22Rv1 (cell line): ENCODE data around the gene AGAP1.

ENCODE experiments used
- H3K27ac ChIP-seq: fragments of 450-650 bp; 2 replicates; pipeline ENCODE4 v1.5.1; 2017
- ZFX ChIP-seq: fragments of 450-650 bp; IDR thresholded peaks from 2 replicates; pipeline ENCODE4 v1.6.1; 2017; ENCODE audit warnings: antibody characterized with exemption, borderline replicate concordance
- TF ChIP-seq, protein P1 (sequence below): fragments of 450-650 bp; IDR thresholded peaks from 2 replicates; pipeline ENCODE4 v1.5.1; 2017; ENCODE audit warnings: mild to moderate bottlenecking

AGAP1 gene

DNA sequence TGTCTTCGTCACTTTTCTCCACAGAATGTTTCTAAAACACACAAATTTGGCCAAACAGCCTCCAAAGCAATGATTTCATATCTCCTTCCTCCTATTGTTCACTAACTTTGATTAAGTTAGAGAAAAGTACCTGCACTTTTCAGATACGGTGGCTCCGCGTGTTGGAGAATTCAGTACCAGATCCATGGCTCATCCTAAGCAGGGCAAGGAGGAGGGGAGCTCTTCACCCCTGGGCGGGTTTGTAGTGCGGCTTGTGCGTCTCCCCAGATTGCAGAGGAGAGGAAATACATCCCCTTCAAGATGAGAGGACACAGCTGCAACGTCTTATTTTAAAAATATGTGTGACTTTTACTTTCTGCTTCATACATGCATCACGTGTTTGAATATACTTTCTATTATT is 333.0 kb downstream of the AGAP1 start:
- no peak overlapping the region for H3K27ac ChIP-seq
- TF ChIP-seq, protein P1, sequence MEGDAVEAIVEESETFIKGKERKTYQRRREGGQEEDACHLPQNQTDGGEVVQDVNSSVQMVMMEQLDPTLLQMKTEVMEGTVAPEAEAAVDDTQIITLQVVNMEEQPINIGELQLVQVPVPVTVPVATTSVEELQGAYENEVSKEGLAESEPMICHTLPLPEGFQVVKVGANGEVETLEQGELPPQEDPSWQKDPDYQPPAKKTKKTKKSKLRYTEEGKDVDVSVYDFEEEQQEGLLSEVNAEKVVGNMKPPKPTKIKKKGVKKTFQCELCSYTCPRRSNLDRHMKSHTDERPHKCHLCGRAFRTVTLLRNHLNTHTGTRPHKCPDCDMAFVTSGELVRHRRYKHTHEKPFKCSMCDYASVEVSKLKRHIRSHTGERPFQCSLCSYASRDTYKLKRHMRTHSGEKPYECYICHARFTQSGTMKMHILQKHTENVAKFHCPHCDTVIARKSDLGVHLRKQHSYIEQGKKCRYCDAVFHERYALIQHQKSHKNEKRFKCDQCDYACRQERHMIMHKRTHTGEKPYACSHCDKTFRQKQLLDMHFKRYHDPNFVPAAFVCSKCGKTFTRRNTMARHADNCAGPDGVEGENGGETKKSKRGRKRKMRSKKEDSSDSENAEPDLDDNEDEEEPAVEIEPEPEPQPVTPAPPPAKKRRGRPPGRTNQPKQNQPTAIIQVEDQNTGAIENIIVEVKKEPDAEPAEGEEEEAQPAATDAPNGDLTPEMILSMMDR = no peak

DNA sequence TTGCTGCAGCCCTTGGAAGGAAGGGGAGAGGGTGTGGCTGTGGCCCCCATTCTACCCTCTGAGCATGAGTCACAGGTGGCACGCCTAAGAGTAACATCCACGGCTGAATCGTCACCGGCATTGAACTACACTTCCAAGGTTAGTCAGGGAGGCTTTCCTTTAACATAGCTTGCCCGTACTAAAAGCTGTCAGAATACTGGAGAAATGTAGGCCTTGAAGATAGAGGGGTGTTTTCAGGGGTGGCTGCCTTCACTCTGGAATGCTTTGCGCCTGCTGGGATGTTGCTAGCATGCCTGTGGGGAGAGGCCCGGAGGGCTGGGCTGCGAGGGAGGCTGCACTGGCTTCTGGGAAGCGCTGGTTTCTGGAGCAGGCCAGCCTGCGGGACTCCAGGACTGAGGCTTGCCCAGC is 333.7 kb downstream of the AGAP1 start:
- TF ChIP-seq ZFX = no peak
- TF ChIP-seq, protein P1 = no peak
- no peak overlapping the region for H3K27ac ChIP-seq

DNA sequence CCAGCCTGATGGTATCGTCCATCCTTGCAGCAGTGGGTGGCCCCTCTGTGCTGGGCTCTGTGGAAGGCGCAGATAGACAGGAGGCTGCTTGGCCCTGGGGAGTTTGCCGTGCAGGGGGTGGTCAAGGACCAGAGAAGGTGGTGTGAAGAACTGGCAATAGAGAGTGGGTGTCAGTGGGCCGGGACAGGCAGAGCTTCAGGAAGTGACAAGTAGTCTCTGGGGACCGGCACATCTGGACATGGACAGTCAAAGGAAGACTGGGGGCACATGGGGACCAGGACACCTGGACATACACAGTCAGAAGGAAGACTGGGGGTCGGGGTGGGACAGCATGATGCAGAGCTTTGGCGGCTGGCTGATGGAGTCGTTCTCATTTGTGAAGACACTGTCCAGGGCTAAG is 335.9 kb downstream of the AGAP1 start:
- TF ChIP-seq, protein P1 = no peak
- TF ChIP-seq ZFX = no peak
- H3K27ac ChIP-seq = no peak overlapping the region

DNA sequence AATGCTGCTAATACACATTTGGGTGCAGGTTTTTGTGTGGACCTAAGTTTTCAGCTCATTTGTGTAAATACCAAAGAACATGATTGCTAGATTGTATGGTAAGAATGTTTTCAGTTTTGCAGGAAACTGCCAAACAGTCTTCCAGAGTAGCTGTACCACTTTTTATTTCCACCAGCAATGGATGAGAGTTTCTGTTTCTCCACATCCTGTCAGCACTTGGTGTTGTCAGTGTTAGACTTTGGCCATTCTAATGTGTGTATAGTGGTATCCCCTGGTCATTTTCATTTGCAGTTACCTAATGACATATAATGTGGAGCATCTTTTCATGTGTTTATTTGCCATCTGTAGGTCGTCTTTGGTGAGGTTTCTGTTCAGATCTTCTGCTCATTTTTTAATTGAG is 337.9 kb downstream of the AGAP1 start:
- H3K27ac ChIP-seq = no peak overlapping the region
- TF ChIP-seq, protein P1 = no peak
- TF ChIP-seq ZFX = no peak

- TF ChIP-seq, protein P1 = no peak
- TF ChIP-seq ZFX = no peak
Observed at GRCh38 chr2:235832941-235833340, 339.1 kb downstream of the AGAP1 start.

GRCh38 chr2:235833971-235834620 is 340.3 kb downstream of the AGAP1 start:
- no peak for TF ChIP-seq ZFX
- TF ChIP-seq, protein P1 = no peak; the same call in 1 of the 2 replicates

More at GRCh38 chr2:235832941-235833340, 339.1 kb downstream of the AGAP1 start:
- no peak overlapping the region for H3K27ac ChIP-seq

GRCh38 chr2:235834781-235835180 is 340.9 kb downstream of the AGAP1 start:
- TF ChIP-seq, protein P1 = no peak
- TF ChIP-seq ZFX = no peak
- H3K27ac ChIP-seq = no peak overlapping the region

More at GRCh38 chr2:235833971-235834620, 340.3 kb downstream of the AGAP1 start:
- no peak overlapping the region for H3K27ac ChIP-seq
